NCI-H526 (cell line): ENCODE data around the gene WNT5B.

Experiments
- DNase-seq, 2 experiments: peaks; one replicate each; lab custom pipeline; 2025; lab: John Stamatoyannopoulos, UW

WNT5B gene

DNA sequence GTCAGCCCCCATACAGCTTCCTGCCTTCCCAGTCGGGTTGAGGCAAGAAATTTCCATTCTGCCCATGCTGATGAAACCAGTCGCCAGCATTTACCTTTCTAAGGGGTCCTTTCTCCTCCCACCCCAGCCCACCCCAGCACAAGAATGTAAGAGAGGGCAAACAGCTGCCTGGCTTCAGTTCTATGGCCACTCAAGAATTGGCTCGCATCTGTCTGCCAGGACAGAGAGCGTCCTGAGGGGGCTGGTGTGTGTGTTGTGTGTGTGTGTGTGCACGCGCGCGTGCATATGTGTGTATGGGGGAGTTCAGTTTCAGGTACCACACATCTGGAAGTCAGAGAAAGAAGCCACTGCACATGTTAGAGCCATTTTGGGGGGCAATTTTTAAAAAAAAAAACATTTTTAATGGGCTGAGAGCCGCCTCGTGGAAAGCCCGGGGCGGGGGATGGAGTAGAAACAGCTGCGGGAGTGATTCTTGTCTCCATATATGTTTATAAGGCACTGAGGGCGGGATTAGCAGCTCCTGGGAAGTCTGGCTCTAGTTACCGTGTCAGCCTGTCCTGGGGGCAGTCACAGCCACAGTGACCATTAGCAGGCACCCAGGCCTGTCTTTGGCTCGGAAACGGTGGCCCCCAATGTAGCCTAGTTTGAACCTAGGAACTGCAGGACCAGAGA is at the start of gene WNT5B:
Gene WNT5B, plus strand, starts transcription at position 566 of the 672 bp plus-strand sequence. CDS start 2,124 bp downstream, outside the sequence.
- DNase-seq = no peak

DNA sequence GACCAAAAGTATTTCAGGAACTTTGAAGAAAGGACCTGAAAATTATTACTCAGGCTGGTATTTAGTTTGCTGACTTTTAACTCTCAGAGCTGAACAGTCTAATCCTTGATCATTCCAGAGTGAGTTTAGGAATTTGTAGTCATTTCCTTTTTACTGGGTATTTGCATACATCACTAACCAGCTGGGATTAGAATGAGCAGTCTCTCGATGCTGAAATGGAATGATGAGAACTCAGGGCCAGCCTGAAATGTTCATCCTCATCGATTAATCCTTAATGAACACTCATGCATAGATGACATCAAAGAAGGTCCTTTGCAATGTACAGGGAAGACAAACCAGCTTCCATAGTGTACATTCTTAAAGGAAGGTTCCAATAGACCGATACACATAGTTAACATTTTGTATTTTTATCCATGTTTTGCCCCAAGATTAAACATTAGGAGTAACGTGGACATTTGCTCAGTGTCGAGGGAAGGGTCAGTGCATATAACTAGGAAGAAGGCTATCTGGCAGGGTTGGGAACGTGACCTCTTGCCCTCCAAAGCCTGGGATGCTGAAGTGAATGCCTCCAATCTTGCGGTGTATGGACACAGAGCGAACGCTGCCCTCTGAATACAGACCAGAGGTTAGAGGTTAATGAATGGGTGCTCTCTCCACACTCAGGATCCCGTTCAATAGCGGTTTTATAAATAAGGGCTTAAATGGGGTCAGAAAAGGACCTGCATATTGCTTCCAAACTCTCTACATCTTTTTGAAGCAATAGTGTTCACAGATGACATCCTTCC is 49.2 kb upstream of the WNT5B start:
- DNase-seq = peak; percentile 17 to 40

GRCh38 chr12:1580526-1580925 is 48.5 kb upstream of the WNT5B start:
- DNase-seq = no peak

GRCh38 chr12:1581973-1582708 is 46.9 kb upstream of the WNT5B start:
- no peak for DNase-seq

DNA sequence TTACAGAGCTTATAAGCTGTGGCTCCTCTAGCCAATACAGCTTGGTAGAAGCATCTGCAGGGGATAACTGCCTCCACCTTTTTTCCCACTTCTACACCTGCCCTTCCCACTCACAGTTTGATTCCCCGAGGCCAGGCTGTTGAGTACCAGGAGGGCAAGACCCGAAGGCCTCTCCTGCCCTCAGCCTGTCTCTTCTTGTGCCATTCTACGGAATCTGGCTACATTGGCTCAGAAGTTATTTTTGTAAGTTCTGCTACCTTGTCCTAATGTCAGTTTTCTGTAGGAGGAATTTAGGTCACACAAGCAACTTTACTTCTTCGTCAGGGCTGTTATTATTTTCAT is 46.4 kb upstream of the WNT5B start:
- DNase-seq = peak in 1 of 2 experiments; percentile 21

- DNase-seq = peak; percentile 70 to 87
Measured at GRCh38 chr12:1583421-1584078, 45.5 kb upstream of the WNT5B start.

- no peak for DNase-seq
Measured at GRCh38 chr12:1584326-1584725, 44.7 kb upstream of the WNT5B start.

DNA sequence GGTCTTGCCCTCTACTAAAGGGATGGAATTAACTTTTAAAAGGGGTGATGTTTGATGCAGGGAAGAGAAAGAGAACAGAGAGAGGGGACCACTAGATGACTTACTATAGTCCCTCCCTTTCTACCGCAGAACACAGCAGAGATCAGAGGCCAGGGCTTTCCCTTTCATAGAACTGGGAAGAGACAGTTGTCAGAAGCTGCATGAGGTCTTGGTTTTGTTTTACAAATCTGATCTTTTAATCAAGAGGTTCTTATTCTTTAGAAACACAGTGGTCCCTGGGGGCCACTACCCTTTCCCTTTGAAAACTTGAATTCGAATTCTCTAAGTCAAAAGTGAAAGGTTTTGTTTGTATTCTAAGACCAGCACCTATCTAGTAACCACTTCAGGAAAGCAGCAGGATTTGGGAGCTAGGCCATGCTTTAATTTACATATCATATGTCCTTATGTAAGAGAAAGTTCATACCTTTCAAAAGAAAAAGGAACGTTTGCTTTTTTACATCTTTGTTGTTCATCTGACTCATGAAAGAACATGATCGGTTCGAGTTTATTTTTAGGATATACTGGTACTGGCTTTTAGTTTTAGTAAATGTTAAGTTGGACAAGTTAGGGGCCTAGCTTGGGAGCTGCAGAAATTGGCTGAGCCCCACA is 41.0 kb upstream of the WNT5B start:
- peak in 1 of 2 experiments; percentile 8 for DNase-seq

DNA sequence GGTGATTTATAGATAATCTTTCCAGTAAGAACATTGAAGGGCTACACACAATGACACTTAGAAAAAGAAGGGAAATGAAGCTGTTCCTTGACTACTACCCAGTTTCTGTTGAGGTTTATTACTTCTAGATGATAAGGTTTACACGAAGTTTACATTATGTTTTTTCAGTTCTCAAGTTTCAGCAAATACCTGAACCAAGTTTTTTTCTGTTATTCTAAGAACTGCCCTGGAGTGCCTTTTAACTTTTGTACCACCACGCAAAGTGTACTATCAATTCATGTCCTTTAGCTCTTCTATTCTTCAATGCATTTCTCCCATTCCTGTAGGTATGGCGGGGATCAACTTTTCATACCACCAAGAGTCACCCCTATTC is 40.5 kb upstream of the WNT5B start:
- no peak for DNase-seq

DNA sequence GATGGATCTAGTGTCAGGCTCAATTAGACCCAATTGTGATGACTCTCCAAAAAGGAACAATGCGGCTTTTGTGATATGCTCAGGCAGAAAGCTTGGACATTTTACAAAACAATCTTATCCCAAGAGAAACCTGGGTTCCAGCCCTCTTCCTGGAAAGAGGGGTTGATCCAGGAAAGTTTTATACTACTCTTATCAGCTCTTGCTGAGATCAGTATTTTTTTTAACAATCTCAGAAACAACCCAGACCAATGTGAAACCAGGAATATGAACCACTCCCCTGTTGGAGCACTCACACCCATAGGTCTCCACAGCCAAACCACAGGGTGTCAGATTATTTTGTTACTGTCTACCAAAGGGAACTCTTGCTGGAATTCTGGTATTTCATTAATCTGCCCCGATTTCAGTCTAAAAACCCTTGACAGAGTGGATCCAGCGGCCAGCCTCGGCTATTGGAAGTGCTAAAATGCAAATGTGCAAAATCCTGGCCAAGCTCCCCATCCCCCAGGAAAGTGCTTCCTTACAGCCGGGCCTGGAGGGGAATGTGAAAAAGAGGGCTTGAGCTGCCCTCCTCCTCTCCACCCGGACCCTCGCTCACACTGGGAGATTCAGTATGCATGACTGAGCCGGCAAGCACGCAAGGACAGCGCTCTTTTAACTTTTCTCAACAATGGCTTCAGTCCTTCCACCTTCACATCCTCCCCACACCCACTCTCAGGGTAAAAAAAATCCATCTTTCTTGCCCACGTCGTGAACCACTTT is 38.6 kb upstream of the WNT5B start:
- peak in 1 of 2 experiments; percentile 68 for DNase-seq

- DNase-seq = peak; percentile 46 to 49
Measured at GRCh38 chr12:1591034-1591433, 38.0 kb upstream of the WNT5B start.

DNA sequence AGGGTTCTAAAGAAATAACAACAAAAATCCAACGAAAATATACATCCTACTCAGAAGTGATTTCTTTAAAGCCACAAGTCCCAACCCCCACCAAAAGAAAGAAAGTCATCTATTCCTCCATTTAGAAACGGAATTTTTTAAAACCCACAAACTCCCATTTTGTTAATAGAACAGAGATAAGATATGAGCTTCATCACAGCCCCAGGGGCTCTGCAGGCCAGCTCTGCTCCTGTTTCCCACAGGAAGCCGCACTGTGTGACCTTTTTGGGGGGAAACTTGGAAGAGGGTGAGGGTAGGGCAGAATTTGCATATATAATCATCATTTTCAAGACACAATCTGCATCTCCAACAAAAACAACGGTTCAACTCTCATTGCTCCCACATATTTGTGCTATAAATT is 37.5 kb upstream of the WNT5B start:
- DNase-seq = peak in 1 of 2 experiments; percentile 44

GRCh38 chr12:1592444-1593173 is 36.4 kb upstream of the WNT5B start:
- DNase-seq = peak; percentile 71 to 92

GRCh38 chr12:1593174-1594005 is 35.6 kb upstream of the WNT5B start:
- peak; percentile 53 to 87 for DNase-seq

DNA sequence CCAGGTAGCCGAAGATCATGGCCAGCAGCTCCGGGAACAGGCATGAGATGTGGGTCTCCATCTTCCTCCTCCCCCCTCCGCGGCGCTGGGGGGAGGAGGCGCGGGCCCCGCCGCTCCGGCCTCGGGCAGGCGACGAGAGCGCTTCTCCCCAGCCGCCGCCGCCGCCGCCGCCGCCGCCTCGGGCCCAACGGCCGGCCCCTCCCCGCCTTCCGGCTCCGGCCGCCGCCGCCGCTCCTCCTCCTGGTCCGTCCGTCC is 35.1 kb upstream of the WNT5B start:
- DNase-seq = no peak

GRCh38 chr12:1594261-1595025 is 34.6 kb upstream of the WNT5B start, which contains the start of gene FBXL14:
FBXL14 (minus strand) TSS chr12:1594581; CDS start chr12:1594066, 515 bp downstream.
- peak; percentile 84 to 98 for DNase-seq

DNA sequence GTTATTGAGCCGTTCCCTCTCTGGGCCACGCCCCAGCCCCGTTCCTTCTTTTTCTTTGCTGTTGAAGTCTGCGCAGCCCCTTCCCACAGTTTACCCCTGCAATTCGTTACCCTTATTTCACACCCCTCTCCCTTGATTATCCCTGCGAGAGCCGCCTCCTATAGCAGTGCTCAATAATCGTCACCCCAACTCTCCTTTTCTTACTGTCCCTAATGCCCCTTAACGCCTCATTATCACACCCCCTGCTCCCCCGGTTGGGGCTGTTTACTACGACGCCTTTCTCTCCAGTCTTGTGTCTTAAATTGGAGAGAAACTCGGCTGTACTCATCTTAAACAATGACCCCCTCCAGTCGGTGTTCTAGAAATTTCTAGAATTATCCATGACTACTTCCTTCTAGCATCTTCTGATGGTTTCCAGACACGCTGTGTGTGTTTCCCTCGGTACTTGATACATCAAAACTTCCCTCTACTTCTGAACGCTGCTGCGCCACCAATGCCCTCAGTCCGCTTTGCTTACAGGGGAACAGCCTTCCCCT is 33.9 kb upstream of the WNT5B start:
- peak in 1 of 2 experiments; percentile 26 for DNase-seq

GRCh38 chr12:1595690-1596347 is 33.2 kb upstream of the WNT5B start:
- peak in 1 of 2 experiments; percentile 26 for DNase-seq
